Stimulated activated CD4-positive, alpha-beta T cell treated with anti-CD3 and anti-CD28 coated beads, Interleukin-1b, Interleukin-23, amount 100 ng/mL, for 48 hours (primary cell): ENCODE measurements around the gene ARHGAP32.
"Not testable (repeated sequence)": the region's sequence is repeated elsewhere in the genome, so short reads cannot be mapped to it uniquely, and the experiment has no call there.

ENCODE experiments used
- DNase-seq: peaks from one replicate; pipeline ENCODE4 v3.0.0-alpha.2; 2020

ARHGAP32 gene

DNA sequence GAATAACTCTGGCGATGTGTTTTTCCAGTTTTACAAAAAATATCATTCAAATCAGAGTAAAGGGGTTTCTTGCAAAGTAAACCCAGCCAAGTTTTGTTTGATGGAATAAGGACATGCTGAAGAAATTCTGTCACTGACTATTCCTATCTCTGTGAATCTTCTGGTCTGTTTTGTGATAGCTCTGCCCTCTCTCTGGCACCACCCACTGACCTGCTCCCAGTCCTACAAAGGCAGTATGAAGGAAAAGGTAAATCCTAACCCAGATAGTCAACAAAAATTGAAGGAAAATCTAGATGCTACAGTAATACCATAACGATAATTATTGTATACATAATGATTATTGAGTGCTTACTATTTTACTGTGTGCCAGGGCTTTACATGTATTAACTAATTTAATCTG is 173.1 kb downstream of the ARHGAP32 start:
- DNase-seq = no peak

DNA sequence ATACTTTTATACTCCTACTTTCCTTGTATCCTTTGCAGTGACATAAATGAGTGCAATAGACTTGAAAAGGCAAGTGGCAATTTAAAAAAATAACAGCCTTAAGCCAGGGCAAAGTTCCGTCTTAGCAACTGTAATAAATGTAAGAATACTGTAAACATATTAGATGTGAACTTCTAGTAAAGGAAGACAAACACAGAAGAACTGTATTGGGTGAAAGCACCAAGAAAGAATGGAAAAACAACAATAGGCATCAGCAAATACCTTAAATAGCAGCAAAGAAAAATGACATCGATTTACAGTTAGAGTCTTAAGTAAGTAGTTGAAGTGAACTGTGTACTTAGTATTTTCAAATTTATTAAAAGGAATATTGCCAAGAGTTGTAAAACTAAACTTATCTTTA is 174.0 kb downstream of the ARHGAP32 start:
- no peak for DNase-seq

DNA sequence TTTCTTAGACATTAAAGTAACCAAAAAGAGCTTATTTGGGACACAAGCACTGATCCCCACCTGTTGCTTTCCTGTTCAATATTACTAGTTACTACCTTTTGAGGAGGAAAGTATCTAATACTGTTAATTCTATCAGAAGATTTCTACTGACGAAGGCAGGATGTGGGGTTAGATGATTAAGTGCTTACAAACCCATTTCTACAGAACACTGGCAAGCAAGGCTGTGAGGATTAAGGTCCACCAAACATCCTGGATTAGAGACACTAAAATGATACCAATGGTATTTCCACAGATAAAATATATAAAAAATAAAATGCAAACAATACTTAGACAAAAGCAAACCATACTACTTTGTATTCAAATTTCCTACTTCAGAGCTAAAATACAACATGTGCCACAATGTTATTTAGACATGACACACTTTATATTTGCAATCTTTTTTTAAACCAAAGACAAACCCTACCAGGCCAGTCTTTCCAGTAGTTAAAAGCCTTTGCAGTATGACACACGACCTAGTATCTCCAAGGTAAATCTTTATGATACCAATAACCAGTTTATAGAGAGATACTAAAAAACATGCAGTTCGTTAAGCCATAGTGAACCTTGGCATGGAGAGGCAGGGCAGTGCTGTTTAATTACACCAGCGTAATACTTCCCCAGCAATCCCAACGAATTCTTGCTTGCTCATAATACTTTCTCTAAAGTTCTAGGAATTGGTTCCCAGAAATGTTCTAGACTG is 178.2 kb downstream of the ARHGAP32 start:
- no peak for DNase-seq

DNA sequence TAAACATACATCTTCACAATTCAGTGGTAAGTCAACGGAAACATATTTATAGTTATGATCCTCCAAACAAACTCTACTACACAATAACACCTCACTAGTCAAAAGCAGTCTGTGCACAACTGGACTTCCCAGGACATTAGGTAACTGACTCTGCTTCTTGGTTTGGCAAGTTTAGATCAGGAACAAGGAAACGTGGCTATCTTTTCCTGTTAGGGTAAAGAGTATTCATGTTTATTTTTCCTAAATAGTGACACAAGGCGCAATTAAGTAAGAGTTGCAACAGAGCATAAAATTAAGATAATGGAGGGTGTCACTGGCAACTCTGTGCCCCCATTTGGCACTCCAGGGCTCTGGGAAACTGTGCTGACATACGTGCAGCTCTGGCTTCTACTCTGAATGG is 179.2 kb downstream of the ARHGAP32 start:
- DNase-seq = no peak

DNA sequence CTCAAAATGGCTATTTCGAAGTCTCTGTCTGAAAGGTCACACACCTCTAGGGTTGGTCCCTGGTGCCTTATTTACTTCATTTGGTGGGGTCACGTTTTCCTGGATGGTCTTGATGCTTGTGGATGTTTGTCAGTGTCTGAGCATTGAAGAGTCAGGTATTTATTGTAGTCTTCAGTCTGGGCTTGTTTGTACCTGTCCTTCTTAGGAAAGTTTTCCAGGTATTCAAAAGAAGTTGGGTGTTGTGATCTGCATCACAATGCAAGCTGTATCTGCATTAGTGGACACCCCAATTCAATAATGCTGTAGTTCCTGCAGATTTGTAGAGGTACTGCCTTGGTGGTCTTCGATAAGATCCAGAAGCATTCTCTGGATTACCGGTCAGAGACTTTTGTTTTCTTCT is 186.0 kb downstream of the ARHGAP32 start:
- no peak for DNase-seq

DNA sequence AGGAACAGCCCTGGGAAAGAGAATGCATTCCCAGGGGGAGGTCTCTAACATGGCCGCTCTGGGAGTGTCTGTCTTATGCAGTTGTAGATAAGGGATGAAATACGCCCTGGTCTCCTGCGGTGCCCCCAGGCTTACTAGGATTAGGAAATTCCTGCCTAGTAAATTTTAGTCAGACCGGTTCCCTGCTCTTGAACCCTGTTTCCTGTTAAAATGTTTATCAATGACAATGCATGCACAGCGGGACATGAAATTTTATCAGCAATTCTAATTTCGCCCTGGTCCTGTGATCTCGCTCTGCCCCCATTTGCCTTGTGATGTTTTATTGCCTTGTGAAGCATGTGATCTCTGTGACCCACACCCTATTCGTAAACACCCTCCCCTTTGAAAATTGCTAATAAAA is 193.0 kb downstream of the ARHGAP32 start:
- DNase-seq = not testable (repeated sequence)

DNA sequence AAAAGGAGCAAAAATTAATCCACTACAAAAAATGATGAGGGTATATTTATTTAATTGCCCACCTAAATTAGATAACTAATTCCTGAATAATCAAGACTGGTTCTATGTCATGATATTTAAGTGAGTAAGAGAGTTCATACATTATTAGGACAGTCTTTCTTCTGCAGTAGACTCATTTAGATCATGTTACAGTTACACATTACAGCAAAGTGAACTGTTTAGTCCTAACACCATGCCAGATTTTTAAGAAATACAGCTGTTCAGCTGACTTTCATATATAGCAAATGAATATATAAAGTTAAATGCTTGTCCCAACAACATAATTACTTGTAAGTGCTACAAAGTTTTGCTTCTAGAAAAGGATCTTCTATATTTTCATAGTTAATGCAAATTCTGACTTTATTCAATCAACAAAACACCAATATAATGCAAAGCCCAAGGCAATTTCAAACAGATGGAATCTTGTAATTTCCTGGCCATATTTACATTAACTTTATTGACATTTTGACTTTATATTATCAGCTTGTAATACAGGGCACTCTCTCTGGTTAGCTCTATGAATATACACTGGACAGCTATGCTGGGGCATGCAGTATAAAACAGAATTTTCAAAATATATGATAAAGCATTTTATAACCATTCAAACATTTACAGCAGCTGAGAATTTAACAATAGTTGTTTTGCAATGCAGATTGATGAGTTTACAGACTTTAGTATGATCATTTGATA is 203.7 kb downstream of the ARHGAP32 start:
- no peak for DNase-seq

DNA sequence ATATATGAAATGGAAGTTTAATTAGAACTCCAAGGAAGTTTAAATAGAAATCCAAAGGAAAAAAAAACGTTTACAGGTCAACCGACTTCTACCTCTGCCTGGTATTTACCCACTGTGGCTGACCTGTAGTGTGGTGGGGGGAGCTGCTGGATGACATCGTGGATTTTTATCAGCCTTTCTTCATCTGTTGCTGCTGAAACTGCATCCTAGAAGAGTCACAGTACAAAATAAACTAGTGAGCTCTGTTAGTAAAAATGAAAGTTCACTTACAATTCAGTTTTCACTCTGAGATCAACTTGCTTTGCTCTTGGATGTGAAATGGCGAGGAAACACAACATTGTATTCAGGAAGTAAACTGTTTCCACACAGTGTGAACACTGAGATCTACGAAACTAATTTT is 206.2 kb downstream of the ARHGAP32 start:
- no peak for DNase-seq

DNA sequence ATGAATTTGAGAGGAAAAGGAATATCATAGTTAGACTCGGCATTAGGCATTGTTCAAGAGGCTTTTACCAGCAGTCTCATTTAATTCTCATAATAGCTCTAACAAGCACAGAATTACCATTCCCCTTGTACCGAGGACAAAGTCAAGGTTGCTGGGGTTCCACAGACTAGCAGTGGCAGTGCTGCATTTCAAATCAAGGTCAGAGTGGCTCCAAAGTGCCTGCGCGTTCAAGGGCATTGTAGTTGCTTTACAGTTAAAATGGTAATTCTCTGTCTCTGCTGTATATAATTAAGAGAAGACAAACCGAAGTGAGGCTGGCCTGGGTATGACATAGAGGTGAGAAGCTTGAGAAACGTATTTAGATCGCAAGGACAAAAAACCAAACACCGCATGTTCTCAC is 209.1 kb downstream of the ARHGAP32 start:
- no peak for DNase-seq

DNA sequence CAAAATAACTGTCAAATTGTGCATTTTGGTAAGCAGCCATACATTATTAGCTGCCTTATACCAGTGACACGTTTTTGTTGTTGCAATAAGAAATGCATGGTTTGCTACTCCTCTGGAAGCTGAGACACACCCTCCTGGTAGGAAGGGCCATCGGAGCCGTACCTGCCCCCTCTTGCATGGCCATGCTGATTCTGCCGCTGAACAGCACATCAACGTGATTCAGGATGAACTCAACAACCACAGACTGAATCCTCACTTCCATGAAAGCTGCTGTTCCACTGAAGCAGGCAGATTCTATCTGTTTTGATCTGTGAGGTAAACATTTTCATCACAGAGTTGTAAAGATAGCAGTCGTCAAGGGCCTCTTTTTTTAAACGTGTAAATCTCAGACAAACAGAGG is 210.9 kb downstream of the ARHGAP32 start:
- DNase-seq = no peak

DNA sequence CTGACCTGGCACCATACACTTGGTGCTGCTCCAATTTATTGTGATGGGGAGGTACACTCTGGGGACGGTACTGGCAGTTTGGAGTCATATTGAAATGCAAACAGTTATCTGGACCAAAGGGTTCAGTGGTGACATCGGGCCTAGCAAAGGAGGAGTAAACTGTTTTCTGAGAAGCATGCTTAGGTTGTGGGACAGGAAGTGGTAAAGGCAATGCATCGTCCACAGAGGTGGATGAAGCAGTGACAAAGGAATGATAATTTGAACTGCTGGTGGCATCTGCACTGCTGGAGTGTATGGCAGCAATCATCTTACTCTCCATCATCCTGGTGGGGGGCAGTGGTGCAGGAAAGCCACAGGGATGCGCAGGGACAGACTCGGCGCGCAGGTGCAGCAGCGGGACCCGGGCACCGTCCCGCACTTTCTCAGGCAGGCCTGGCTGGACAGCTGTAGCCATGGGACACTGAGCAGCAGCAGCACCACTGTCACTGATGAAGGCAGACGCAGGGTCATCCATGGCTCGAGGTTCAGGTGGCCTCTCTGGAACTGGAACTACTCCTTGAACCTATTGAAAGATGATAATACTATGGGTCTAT is 221.4 kb downstream of the ARHGAP32 start:
- DNase-seq = no peak

DNA sequence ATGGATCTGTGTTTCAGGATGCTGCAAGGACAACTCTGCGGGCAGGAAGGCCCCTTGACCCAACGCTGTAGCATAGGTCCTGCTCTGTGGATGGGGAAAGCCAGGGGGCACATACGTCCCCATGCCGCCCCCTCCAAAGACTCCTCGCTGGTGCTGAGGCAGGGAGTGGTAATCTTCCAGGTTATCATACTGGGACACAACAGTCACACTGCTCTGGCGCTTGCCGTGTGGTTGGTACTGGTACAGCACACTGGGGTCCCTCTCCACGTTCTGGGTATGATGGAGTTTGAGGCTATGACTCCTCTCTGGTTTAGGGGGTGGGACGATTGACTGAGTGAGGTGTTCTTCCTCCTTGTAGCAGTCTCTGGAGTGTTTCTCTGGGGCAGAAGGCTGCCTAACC is 223.2 kb downstream of the ARHGAP32 start:
- no peak for DNase-seq

DNA sequence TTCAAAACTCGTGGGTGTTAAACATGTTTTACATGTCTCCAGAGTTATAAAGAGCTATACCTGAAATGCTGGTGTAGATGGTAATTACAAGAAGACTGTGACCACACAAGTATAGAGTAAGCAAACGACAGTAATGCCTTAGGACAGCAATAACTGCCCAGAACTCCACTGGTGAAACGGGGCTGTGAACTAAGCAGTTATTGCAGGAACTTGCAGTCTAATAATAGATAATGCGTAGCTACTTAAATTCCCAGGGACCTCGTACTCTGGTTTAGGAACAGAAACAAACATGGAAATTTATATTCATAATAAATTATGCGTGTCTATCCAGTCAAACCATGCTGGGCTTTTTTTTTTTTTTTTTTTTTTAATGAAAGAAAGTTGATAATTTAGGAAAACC is 224.5 kb downstream of the ARHGAP32 start:
- DNase-seq = no peak

DNA sequence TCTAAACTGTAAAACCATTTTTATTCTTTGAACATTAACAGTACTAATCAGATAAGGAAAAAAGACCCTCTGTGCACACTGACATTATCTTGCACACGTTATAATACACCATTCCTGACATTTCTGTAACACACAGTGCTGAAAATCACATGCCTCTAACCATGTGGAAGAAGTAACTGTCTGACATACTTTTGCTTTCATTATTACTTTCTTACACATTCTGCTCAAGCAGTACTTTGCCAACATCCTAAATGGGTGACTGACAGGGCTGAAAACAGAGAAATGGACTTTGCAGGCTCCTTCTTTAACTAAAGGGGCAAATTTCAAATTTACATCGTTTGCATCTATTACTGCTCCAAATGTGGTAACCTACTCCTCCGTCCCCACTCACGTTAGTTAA is 226.6 kb downstream of the ARHGAP32 start:
- no peak for DNase-seq

DNA sequence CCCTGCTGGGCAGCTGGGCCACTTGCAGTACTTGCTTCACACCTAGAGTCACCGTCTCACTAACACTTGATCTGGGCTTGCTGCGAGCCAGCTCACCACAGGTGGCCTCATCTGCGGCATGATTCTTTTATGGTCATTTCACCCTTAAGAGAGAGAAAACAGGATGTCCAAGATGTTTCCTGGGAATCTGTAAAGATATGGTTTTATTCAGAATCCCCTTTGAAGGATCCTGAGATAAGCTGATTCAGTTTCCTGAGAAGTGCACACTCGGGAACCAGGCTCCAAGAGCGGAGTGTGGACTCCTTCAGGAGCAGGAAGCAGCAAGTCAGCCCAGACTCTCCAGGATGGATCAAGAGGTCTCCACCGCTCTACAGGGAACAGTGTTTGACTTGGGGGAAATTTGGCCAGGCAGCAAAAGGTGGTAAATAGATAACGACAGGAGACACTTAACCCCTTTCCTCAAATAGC is 227.6 kb downstream of the ARHGAP32 start:
- DNase-seq = no peak

DNA sequence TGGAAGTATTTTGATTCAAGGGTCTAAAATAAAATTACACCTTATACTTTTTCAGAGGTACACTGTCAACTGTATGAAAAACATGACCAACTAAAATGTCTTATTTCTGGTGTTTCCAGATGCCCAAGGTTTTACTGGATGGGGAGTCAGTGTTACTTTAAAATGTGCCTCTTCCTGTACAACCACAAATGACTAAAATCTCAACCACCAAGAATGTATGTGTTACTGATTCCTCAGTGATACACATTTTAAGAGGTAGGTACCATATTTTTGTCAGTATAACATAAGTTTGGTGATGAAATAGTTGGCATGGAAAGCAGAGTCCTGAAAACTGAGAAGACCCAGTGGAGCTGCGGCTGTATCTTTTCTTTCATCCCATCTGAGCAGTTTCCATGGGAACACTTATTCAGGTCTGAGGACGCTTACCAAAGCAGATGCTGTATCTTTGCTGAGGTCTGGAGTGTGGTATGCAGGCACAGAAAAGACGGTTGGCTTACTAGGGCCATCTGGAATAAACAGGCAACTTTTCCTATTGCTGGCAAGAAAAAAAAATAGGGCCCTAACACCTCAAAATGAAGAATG is 228.3 kb downstream of the ARHGAP32 start:
- no peak for DNase-seq

DNA sequence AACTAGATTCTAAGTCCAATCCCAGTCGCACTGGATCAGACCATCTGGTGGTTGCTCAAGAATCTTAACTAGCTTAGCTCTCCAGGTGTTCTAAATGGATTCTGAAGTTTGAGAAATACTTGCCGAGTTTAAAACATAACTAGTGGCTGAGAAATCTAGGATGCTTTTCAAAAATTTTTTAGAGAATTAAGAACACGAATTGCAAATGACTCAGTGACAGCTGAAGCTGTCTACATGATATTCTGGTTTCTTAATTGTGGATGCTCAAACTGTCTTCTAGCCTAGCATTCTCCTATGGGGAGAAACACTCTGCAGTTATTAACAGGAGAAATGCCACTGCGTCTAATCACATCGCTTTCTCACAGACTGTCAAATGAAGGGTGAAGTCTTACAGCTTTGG is 229.2 kb downstream of the ARHGAP32 start:
- DNase-seq = no peak

DNA sequence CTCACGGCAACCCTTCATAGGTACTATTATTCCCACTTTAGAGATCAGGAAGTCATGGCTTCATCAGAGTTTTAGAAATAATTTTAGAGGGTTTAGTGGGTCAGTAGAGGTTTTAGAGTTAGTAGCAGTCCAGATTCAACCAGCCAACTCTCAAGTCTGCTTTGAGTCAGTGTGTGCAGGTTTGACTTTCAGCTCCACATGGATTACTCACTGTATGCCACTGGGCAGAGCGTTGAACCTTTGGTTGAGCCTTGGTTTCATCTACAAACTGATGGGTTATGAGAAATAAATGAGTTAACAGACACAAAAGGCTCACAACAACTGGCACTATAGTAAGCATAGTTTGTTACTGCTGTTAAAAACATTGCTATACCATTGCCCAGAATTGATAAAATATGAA is 230.5 kb downstream of the ARHGAP32 start:
- no peak for DNase-seq

DNA sequence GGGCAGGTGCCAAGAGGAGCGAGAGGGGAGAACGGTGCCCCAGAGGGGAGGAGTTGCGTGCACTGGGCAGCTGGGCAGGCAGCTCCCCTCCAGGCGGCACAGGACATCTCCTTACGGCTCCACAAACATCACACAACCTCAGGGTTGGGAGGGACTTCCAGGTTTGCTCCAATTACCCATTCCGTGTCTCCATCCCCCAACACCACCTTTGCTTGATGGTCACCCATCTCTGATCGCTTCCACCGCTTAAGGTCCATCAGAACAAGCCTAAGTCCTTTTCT is 235.0 kb downstream of the ARHGAP32 start:
- DNase-seq = no peak

DNA sequence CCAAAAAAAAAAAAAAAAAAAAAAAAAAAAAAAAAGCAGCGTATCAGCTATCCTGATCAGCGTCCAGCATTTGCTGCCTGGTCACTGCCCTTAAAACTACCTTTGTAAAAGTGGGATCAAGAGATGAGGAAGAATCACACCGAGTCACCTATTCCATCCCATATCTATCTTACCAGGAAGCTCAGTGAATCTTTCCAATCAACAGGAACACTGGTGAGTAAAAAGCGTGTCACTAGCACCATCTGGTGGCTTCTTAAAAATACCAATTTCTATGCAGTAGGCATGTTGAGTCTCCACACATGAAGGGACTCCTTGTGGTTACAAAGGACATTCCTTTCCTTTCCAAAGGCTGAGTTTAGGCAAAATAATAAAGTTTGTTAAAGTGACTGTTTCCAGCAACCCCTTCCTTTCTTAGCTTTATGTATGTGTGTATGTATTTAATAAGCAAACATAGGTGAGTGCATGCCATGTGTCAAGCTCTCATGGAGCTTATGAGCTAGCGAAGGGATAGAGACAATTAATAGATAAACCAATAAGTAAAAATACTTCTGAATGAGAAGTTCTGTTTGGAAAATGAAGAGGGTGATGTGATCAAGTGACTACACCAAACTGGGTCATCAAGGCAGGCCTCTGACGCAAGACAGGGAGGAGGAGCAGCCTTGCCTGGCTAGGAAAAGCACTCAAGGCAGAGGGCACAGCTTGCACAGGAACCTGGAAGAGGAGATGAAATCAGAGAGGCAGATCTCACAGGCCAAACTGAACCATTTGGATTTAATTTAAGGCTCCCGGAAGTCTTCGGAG is 235.5 kb downstream of the ARHGAP32 start:
- DNase-seq = no peak

DNA sequence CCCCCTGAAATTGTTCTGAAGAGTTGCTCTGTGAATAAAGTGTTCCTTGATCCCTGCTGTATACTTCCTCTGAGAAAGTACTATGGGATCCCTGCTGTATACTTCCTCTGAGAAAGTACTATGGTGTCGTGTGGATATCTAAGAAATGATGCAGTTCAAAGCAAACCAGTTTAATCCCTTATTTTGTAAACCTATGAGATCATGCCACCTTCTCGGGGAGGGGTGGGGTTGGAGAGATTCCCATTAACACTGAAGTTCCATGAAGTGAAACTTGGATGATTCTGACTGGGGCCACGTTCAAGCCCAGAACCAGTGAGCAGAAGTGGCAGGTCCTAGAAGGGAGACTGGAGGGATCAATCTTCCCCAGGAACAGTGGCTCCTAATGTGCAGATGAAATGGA is 236.5 kb downstream of the ARHGAP32 start:
- no peak for DNase-seq

DNA sequence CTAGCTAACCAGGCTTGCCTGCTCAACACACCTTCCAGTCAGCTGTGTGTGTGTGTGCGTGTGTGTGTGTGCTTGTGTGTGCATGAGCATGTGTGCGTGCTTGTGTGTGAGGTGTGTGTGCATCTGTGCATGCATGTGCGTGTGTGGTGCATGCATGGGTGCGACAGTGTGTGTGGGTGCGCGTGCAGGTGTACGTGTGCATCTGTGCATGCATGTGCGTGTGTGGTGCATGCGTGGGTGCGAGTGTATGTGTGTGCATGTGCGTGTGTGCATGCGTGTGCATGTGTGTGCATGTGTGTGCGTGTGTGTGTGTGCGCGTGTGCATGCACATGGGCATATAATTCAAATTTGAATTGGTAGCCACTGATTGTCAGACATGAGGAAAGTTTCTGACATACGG is 239.0 kb downstream of the ARHGAP32 start:
- DNase-seq = no peak

DNA sequence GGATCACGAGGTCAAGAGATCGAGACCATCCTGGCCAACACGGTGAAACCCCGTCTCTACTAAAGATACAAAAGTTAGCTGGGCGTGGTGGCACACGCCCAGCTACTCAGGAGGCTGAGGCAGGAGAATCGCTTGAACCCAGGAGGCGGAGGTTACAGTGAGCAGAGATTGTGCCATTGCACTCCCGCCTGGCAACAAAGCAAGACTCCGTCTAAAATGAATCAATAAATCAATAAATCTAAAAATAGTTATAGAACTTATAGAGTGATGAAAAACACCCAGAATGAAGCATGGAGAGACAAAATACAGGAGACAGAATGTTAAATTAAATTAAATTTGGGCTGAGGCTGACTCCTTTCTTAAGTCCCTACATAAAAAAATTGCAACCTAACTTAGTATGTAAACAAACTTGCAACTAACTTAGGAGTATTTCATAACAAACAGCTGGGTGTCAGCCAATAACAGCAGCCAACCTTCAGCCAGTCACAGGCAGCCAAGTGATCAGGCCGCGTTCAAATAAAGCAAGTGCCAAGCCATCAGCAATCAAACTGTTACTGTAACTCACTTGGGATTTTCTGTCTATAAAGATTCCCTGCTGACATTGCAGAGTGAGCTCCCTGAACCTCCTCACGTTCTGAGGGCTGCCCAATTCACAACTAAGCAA is 242.2 kb downstream of the ARHGAP32 start:
- no peak for DNase-seq
